ENCODE results near the gene FDX2.

Gene FDX2

DNA sequence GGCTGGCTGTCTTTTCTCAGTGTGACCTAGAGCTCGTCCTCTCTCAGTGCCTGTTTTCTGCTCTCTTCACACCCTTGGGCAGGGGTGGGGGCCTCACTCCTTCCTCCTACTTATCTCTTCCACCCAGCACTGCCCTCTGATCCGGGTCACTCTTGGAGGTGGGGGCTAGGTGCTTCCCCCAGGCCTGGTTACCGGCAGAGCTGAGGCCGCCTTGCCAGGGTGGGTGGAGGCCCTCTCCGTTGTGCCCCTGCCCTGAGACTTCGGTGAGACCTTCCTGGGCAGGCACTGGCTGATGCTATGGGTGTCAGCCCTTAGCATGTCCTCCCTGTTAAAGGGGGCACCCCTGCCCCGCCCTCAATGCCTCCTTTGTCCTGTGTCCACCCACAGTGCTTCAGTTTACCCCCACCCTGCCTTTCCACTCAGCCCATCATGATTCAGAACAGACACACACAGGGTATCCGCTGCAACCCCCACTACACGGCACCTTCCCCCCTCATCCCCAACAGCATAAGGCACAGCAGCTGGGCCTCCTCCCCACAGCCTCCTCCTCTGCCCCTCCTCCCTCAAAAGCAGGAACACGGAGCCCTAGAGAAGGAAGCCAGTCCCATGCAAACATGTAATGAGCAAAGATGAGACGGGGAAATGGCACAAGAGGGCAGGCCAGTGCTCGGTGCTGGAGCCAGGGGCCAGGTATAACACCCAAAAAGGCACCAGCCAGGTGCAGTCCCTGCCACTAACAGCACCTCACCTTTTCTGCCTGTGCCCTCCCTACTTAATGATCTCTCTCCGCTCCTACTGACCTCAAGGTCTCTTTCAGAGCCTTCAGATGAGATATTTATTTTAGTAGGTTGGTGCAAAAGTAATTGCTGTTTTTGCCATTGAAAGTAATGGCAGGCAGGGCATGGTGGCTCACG lies 16.0 kb downstream of the FDX2 start:
- FAIRE-seq: no peak

DNA sequence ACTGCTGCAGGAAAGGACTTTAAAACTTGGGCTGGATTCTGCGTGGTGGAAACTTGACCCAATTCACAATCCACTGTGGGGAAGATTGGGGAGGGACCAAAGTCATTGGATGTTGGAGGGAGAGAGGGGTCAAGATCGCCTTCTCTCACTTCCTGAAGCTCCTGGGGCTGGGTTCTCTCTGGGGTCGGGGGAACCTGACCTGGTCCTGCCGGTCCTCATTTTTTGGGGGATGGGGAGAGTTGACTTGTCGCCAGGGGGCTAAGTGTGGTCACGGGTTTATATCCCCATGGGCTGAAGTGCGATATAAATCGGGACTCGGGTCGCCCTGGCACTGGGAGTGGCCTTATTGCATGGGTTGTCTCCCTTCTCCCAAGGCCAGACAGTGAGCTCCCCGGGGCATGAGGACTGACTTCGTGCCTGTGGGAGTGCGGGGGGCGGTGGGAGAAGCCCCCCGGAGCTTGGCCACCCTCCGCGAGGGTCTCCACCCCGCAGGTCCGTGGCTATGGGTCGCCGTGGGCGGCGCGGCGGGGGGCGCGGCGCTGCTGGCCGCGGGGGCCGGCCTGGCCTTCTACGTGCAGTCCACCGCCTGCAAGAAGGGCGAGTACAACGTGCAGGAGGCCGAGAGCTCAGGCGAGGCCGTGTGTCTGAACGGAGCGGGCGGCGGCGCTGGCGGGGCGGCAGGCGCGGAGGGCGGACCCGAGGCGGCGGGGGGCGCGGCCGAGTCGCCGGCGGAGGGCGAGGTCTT lies 19.8 kb downstream of the FDX2 start:
- no peak for FAIRE-seq

DNA sequence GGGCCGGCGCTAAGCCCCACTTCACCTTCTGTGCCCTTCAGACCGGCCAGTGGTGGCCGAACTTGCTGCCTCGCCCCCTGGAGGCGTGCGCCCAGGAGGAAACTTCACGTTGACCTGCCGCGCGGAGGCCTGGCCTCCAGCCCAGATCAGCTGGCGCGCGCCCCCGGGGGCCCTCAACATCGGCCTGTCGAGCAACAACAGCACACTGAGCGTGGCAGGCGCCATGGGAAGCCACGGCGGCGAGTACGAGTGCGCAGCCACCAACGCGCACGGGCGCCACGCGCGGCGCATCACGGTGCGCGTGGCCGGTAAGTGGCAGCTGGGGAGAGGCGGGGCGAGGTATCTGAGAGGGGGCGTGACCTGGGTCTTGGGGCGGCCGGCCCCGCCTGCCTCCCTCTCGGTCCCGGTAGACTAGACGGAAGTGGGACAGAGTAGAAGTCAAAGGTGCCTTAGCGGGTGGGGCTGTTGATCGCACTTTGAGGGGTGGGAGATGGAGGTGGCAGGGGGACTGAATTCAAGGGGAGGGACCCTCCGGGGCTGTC lies 20.4 kb downstream of the FDX2 start:
- FAIRE-seq: no peak

DNA sequence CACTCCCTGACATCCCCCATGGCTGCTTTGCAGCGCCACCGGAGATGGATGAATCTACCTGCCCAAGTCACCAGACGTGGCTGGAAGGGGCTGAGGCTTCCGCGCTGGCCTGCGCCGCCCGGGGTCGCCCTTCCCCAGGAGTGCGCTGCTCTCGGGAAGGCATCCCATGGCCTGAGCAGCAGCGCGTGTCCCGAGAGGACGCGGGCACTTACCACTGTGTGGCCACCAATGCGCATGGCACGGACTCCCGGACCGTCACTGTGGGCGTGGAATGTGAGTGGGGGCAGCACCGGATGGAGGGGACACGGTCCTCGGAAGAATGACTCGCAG lies 21.5 kb downstream of the FDX2 start:
- FAIRE-seq: no peak

DNA sequence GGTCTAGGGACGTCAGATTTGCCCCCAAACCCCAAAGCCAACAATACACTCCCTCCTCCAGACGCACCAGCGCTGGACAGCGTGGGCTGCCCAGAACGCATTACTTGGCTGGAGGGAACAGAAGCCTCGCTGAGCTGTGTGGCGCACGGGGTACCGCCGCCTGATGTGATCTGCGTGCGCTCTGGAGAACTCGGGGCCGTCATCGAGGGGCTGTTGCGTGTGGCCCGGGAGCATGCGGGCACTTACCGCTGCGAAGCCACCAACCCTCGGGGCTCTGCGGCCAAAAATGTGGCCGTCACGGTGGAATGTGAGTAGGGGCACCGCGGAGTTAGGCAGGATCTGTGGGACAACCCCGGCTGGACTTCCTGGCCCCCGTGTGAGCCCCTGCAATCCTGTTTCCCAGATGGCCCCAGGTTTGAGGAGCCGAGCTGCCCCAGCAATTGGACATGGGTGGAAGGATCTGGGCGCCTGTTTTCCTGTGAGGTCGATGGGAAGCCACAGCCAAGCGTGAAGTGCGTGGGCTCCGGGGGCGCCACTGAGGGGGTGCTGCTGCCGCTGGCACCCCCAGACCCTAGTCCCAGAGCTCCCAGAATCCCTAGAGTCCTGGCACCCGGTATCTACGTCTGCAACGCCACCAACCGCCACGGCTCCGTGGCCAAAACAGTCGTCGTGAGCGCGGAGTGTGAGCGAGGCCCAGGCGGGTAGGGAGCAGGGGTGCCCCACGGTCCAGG lies 22.0 kb downstream of the FDX2 start:
- no peak for FAIRE-seq

DNA sequence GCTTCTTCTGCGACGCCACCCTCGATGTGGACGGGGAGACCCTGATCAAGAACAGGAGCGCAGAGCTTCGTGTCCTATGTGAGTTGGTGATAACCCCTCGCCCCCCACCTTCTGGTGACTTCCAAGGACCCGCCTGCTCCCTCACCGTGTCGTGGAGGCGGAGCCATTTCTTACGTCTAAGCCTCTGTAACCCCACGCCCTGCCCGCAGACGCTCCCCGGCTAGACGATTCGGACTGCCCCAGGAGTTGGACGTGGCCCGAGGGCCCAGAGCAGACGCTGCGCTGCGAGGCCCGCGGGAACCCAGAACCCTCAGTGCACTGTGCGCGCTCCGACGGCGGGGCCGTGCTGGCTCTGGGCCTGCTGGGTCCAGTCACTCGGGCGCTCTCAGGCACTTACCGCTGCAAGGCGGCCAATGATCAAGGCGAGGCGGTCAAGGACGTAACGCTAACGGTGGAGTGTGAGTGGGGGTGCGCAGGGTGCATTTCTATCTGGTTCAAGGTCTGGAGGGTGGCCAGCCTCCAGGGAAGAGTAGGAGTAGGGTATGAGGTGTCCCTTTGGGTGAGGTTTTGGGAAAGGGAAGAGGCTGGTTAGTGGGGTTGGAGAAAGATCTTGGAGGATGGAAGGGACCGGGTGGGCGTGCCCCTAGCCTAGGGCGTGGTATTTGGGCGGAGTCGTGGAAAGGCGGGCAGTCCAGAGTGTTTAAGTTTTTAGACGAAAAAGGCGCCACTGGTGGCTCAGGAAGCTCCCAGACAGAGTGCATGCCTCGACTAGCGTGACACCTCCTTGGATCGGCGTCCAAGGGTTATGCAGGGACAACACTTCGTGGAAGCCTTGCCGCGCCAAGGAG lies 22.8 kb downstream of the FDX2 start:
- FAIRE-seq: no peak

DNA sequence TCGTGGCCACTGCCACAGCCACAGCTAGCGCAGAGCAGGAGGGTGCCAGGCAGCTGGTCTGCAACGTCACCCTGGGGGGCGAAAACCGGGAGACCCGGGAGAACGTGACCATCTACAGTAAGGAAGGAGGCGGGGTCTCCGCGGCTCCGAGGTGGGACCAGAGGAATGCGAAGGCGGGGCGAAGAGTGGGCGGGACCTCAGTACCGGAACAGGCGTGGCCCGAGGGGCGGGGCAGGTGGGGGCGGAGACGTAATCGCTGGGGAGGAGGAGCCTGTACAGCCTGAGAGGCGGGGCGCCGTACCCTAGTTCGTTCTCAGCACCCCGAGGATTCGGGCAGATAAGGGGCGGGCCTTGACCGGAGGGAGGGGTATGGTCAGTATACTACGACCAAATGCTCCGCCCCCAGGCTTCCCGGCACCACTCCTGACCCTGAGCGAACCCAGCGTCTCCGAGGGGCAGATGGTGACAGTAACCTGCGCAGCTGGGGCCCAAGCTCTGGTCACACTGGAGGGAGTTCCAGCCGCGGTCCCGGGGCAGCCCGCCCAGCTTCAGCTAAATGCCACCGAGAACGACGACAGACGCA lies 23.5 kb downstream of the FDX2 start:
- no peak for FAIRE-seq

DNA sequence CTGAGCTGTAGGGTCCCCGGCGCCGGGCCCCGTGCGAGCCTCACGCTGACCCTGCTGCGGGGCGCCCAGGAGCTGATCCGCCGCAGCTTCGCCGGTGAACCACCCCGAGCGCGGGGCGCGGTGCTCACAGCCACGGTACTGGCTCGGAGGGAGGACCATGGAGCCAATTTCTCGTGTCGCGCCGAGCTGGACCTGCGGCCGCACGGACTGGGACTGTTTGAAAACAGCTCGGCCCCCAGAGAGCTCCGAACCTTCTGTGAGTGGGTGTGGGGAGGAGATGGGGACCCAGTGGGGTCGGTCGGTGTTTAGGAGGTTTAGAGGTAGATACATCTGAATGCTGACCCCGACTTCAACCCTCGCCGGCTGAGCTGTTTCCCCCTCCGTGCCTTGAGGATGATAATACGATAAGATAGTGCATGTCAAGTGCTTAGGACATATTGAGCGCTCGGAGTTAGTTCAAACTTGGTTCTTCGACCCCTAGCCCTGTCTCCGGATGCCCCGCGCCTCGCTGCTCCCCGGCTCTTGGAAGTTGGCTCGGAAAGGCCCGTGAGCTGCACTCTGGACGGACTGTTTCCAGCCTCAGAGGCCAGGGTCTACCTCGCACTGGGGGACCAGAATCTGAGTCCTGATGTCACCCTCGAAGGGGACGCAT lies 24.1 kb downstream of the FDX2 start:
- no peak for FAIRE-seq

DNA sequence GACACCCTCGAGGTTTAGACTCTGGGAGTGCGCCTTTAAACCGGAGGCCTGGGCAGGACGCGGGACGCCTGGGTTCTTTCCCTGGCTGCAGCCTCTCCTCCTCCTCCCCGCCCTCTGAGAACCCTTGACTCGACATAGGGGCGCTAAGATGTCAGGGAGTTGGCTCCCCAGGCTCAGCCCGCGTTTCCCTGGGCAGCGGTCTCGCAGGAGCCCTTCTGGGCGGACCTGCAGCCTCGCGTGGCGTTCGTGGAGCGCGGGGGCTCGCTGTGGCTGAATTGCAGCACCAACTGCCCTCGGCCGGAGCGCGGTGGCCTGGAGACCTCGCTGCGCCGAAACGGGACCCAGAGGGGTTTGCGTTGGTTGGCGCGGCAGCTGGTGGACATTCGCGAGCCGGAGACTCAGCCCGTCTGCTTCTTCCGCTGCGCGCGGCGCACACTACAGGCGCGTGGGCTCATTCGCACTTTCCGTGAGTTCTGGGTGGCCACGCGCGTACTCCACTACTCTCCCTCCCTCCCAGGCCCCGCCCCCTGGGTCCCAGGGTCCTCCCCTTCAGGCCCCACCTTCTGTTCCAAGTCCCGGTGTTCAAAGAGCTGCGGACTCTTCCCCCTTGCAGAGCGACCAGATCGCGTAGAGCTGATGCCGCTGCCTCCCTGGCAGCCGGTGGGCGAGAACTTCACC lies 24.8 kb downstream of the FDX2 start:
- no peak for FAIRE-seq

DNA sequence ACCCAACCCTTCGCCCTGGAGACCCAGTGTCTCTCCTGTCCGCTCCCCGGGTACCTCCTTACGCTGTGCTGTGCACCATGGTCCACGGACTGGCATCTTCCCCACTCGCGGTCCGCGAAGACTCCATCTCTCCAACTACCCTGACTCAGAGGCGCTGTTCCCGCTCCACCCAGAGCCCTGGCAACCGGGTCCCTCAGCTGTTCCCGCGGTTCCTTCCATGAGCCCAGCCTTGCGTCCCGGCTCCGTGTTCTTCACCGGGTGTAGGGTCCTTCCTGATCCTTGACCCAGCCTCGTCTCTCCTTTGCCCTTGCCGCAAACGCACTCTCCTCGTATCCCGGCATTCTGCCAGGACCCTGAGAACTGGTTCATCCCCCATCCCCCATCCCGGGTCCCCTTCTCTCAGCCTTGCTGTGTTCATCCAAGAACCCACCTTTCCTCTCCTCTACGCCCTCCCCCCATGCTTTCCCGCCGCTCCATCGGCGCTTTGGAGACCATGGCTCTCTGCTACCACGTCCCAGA lies 25.4 kb downstream of the FDX2 start:
- no peak for FAIRE-seq

DNA sequence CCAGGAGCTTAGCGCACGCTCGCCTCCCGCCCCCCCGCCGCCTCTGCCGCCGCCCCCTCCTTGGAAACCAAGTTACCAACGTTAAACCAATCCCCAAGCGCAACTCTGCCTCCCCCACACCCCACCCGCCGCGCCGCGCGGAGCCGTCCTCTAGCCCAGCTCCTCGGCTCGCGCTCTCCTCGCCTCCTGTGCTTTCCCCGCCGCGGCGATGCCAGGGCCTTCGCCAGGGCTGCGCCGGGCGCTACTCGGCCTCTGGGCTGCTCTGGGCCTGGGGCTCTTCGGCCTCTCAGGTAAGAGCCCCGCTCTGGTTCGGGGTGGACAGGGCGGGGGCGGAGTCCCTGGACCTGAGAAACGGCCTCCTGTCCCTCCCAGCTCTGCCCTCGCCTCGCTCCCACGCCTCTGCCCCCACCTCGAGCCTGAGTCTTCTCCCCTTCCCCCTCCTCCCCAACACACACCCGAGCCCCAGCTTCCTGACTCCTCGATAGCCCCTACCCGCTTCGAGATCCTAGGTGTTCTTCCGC lies 25.9 kb downstream of the FDX2 start, which contains the start of gene ICAM5:
Gene ICAM5 (plus strand): TSS at position 117 of the 521 bp plus-strand sequence. CDS start 92 bp downstream, at position 209.
- no peak for FAIRE-seq

DNA sequence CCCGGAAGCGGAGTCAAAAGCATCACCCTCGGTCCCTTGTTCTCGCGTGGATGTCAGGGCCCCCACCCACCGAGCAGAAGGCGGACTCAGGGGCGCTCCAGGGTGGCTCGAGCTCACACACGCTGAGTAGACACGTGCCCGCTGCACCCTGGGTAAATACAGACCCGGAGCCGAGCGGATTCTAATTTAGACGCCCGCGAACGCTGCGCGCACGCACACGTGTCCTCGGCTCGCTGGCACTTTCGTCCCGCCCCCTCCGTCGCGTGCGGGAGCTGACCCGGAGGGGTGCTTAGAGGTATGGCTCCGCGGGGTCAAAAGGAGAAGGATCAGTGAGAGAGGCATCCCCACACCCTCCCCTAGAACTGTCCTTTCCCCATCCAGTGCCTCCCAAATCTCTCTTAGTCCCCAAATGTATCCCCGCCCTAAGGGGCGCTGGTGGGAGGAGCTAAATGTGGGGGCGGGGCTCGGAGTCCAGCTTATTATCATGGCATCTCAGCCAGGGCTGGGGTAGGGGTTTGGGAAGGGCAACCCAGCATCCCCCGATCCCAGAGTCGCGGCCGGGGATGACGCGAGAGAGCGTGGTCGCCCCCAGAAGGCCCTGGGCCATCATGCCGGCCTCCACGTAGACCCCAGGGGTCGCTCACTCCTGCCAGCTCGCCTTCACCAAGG lies 26.5 kb downstream of the FDX2 start:
- no peak for FAIRE-seq

DNA sequence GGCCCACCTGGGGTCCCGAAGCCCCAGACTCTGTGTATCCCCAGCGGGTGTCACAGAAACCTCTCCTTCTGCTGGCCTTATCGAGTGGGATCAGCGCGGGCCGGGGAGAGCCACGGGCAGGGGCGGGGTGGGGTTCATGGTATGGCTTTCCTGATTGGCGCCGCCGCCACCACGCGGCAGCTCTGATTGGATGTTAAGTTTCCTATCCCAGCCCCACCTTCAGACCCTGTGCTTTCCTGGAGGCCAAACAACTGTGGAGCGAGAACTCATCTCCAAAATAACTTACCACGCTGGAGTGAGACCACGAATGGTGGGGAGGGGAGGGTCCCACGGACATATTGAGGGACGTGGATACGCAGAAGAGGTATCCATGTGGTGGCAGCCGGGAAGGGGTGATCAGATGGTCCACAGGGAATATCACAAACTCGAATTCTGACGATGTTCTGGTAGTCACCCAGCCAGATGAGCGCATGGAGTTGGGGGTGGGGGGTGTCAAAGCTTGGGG lies 27.1 kb downstream of the FDX2 start:
- no peak for FAIRE-seq

DNA sequence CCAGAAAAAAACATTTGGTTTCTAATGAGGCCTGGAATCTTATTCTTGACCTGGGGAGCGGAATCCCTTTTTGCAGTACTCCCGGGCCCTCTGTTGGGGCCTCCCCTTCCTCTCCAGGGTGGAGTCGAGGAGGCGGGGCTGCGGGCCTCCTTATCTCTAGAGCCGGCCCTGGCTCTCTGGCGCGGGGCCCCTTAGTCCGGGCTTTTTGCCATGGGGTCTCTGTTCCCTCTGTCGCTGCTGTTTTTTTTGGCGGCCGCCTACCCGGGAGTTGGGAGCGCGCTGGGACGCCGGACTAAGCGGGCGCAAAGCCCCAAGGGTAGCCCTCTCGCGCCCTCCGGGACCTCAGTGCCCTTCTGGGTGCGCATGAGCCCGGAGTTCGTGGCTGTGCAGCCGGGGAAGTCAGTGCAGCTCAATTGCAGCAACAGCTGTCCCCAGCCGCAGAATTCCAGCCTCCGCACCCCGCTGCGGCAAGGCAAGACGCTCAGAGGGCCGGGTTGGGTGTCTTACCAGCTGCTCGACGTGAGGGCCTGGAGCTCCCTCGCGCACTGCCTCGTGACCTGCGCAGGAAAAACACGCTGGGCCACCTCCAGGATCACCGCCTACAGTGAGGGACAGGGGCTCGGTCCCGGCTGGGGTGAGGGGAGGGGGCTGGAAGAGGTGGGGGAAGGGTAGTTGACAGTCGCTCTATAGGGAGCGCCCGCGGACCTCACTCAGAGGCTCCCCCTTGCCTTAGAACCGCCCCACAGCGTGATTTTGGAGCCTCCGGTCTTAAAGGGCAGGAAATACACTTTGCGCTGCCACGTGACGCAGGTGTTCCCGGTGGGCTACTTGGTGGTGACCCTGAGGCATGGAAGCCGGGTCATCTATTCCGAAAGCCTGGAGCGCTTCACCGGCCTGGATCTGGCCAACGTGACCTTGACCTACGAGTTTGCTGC lies 28.7 kb downstream of the FDX2 start, which contains the start of gene ICAM4:
Gene ICAM4 (plus strand): TSS at position 153 of the 935 bp plus-strand sequence. CDS start 58 bp downstream, at position 211.
- FAIRE-seq: no peak

DNA sequence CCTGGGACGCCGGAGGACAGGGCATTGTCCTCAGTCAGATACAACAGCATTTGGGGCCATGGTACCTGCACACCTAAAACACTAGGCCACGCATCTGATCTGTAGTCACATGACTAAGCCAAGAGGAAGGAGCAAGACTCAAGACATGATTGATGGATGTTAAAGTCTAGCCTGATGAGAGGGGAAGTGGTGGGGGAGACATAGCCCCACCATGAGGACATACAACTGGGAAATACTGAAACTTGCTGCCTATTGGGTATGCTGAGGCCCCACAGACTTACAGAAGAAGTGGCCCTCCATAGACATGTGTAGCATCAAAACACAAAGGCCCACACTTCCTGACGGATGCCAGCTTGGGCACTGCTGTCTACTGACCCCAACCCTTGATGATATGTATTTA lies 30.4 kb downstream of the FDX2 start:
- FAIRE-seq: no peak

DNA sequence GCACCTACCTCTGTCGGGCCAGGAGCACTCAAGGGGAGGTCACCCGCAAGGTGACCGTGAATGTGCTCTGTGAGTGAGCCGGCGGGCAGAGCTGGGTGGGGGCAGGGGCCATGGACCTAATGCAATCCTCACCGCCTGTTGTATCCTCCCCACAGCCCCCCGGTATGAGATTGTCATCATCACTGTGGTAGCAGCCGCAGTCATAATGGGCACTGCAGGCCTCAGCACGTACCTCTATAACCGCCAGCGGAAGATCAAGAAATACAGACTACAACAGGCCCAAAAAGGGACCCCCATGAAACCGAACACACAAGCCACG lies 30.9 kb downstream of the FDX2 start:
- no peak for FAIRE-seq

DNA sequence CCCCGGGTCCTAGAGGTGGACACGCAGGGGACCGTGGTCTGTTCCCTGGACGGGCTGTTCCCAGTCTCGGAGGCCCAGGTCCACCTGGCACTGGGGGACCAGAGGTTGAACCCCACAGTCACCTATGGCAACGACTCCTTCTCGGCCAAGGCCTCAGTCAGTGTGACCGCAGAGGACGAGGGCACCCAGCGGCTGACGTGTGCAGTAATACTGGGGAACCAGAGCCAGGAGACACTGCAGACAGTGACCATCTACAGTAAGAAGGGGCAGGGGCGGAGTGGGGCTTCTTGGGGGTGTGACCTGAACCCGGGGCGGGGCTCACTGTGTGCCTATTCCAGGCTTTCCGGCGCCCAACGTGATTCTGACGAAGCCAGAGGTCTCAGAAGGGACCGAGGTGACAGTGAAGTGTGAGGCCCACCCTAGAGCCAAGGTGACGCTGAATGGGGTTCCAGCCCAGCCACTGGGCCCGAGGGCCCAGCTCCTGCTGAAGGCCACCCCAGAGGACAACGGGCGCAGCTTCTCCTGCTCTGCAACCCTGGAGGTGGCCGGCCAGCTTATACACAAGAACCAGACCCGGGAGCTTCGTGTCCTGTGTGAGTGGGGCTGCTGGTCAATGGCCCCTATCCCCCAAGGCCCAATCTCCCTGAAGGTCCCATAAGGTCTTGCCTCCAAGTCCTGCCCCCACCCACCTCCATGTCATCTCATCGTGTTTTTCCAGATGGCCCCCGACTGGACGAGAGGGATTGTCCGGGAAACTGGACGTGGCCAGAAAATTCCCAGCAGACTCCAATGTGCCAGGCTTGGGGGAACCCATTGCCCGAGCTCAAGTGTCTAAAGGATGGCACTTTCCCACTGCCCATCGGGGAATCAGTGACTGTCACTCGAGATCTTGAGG lies 31.5 kb downstream of the FDX2 start:
- no peak for FAIRE-seq
